ENCODE results near the gene PHF11.

GRCh38 chr13:49538404-49538803 lies 42.7 kb downstream of the PHF11 start:
- TF ChIP-seq CREB1 (CRISPR knock-in tag; IDR thresholded peaks at IDR 0.05; ENCODE audit: low read depth) (no peak), POLR2AphosphoS5 (IDR thresholded peaks at IDR 0.05; ENCODE audit: low read depth) (no peak), ZNF462 (CRISPR knock-in tag; IDR thresholded peaks at IDR 0.05) (no peak), CTCF (conservative IDR thresholded peaks at IDR 0.05; ENCODE audit: low read depth in 2 of 2) (no peak), EZH2 (IDR thresholded peaks at IDR 0.05; ENCODE audit: low read depth, unreplicated experiment) (no peak), JUNB (IDR thresholded peaks at IDR 0.05; ENCODE audit: unreplicated experiment) (no peak), EZH2phosphoT487 (IDR thresholded peaks at IDR 0.05; ENCODE audit: unreplicated experiment) (no peak), REST (IDR thresholded peaks at IDR 0.05; ENCODE audit: unreplicated experiment) (no peak), NANOG (IDR thresholded peaks at IDR 0.05; ENCODE audit: borderline replicate concordance) (no peak), ZNF114 (CRISPR knock-in tag; IDR thresholded peaks at IDR 0.05) (no peak), ETS1 (IDR thresholded peaks at IDR 0.05) (no peak)

Measured in GM23338 (cell line).